GM18526 (cell line): ENCODE measurements around the gene ADAMTS2.

Experiments
- POLR2A ChIP-seq: IDR thresholded peaks from 3 replicates; pipeline ENCODE4 v1.6.1; 2011; ENCODE audit not compliant: insufficient read length; ENCODE audit errors: extremely low read depth

The ADAMTS2 gene

DNA sequence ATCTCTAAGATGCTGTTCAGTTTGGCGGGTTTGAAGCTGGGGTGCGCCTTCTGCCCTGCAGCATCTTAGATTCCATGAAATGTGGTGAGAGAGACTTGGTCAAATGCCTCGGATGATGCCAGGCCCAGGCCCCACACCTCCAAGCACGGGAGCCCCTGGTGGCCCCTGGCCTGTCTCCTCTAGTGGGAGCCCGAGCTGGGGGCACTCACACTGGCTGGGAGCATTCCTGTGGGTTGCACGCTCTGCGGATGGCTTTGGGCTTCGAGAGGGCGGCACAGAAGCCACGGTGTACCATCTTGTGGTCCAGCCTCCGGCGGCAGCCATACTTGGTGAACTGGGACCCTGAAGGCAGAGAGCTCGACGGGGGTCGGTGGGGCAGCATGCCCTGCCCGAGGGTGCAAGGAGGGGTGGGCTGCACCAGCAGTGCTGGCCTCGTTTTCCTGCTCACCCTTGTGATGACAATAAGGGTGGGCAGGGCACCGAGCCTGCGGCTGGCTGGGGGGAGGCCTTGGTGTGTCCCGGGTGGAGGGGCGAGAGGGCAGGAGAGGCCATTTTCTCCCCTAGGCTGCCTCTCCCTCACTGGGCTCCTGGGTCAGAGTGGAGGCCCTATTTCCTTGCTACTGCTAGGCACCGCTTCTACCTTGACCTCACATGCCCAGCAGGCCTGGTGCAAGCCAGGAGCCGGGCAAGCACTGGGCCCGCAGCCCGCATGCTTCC, 219.3 kb downstream of the ADAMTS2 start:
- TF ChIP-seq POLR2A: no peak

DNA sequence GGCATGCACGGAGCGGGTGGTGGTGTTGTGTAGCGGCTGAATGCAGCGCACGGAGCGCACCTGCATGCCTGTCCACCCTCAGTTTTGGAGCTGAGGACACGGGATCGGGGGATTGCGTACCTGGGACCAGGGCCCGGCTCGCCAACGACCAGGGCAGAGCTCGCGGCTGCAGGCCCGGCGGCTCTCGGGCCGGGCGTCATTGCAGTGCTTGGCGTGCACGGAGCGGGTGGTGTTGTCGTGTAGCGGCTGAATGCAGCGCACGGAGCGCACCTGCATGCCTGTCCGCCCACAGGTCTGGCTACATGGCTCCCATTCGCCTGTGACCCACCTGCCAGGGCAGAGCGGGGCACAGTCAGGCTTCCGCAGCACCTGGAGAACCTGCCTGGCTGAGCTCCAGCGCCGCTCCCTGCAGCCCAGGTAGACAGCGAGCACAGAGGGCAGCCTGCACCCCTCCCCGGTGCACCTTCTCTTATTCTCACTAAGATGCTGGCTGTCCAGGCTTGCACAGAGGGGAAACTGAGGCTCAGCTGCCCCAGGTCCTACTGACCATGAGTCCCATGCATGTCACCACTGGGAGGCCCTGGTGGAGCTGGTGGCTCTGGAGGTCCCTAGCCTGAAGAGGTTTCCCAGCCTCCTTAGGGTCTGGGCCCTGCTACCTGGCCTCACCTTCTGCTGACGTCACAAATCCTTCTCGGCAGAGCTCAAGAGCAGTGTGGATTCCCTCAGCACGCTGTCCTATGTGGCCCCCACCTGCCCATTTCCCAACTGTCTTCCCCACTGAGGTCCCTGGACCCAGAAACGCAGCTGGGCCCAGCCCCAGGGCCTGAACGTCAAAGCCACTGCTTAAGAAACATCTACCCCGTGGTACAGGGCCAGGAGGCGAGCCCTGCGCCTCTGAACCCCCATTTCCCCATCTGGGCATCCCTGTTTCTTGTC, 220.1 kb downstream of the ADAMTS2 start:
- no peak for TF ChIP-seq POLR2A

DNA sequence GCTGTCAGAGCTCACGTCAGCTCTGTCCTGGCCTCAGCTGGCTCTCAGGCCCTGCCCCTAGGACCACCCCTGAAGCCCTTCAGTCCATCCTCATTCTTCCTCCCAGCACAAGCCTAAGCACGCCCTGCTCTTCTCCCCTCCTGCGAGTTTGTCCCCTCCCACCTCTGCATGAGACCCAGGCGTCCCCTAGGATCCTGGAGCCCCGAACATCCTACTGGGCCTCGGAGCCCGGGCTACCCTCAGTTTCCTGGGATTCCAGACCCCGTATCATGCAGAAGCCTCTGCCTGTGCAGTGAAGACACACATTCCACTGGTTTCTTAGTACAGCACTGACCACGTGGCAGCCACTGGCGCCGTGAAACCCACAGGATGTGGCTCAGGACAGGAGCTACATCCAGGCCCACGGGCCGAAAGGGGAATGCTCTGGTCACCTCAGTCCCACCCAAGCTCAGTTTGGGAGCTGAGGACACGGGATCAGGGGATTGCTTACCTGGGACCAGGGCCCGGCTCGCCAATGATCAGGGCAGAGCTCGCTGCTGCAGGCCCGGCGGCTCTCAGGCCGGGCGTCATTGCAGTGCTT, 220.9 kb downstream of the ADAMTS2 start:
- no peak for TF ChIP-seq POLR2A

DNA sequence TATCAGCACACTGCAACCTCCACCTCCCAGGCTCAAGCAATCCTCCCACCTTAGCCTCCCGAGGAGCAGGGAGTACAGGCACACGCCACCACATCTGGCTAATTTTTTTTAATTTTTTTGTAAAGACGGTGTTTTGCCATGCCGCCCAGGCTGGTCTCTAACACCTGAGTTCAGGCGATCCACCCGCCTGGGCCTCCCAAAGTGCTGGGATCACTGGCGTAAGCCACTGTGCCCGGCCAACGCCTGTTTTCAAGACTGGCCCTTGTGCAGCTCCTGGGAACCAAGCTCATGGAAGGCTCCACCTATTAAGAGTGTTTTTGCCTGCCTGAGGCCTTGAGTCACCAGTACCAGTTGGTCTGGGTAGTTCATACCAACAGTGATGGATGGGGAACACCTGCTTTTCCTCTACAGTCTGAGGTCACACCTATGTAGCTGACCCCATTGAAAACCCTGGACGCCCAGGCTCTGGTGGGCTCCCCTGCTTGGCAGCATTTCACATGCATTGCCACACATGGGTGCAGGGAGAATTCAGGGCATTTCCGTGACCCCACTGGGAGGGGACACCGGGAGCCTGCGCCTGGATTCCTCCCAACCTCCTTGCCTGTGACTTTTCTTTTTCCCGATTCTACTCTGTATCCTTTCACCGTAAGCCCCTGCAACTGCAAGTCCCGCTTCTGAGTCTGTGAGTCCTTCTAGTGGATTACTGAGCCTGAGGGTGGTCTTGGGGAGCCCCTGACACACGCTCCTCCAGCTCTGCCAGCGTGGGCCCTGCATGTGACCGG, 221.6 kb downstream of the ADAMTS2 start:
- TF ChIP-seq POLR2A: no peak

DNA sequence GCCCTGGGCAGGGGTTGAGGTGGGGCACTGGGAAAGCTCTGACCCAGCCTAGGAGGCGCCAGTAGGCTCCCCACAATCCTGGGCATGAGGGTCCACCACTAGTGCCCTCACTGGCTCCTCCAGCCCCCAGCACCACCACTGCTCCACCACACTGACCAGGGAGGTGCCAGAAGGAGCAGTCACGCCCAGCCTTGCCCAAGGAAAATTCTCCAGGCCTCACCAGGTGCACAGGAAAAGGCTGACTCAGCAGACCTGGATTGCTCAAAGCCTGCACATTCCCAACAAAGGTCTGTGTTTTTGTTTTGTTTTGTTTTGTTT, 222.2 kb downstream of the ADAMTS2 start:
- no peak for TF ChIP-seq POLR2A

DNA sequence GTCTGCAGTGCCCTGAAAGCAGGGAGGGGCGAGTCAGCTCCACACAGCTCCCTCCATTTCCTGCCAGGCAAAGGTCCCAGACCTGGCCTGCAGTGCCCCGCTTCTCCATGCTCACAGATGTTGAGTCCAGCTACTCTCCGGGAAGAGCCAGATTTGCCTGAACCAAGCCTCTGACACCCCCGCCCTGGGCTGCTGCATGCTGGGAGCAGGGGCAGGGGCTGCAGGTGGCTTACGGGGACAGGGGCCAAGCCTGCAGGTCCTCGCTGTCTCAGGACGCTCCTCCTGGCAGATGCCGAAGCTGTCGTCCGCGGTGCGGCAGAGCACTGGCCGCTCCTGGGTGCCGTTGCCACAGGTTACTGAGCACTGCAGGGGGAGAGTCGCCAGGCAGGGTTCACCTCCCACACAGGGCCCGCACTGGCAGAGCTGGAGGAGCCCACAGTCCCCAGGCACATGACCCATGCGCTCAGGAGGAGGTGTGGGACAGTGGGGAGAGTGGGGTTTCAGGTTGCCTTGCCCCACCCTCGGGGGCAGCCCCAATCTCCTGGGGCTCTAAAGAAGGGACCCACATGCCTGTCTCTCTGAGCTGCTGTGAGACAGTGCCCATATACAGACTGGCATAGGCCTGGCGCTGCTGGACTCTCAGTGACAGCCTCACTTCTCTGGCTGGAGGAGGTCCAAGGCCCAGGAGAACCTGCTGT, 222.7 kb downstream of the ADAMTS2 start:
- no peak for TF ChIP-seq POLR2A

DNA sequence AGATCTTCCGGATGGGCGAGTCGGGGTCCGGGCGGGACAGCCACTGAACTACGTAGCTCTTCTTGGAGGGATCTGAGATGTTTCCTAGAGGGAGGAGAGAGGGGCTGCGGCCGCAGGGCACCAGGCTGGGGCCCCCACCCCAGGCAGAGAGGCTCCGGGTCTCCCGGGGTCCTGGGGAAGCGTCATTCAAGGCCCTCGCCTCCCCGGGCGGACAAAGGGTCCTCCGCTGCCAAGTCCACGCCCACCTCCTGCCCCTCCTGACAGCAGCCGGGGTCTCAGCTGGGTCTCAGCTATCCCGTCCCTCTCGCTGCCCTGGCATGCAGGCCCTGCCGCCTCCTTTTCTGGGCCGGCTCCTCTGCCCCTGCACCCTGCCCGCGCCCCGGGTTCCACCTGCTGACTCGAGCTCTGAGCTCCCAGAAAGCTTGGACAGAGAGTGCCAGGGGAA, 223.6 kb downstream of the ADAMTS2 start:
- TF ChIP-seq POLR2A: no peak

DNA sequence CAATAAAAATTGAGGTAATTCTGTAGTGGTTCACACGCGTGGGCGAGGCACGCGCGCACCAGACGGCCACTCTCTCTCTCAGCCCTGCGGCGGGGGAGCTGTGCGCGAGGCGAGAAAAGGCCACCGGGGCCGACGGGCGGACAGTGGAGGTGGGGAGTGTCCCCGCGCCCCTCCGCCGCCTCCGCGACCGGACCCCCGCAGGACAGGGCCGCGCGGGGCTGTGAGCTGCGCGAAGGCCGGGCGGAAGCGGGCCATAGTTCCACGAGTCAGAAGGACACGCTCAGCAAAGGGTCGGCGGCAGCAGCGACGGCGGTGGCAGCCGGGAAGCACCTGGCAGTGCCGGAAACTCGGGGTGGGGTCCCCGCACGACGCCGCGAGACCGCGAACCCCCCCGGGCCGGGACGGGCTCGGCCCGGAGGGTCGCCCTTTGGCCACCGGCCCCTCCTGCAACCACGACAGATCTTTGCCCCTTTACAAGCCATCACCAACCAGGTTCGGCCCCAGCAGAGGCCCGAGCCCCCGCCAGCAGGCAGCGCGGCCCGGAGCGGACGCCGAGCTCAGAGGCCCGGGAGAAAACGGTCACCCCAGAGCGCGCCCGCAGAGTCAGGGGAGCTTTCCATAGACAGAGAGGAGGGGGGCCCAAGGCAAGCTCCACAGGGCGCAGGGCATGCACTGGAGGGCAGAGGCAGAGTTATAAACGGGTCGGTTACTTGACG, 224.2 kb downstream of the ADAMTS2 start:
- TF ChIP-seq POLR2A: no peak

DNA sequence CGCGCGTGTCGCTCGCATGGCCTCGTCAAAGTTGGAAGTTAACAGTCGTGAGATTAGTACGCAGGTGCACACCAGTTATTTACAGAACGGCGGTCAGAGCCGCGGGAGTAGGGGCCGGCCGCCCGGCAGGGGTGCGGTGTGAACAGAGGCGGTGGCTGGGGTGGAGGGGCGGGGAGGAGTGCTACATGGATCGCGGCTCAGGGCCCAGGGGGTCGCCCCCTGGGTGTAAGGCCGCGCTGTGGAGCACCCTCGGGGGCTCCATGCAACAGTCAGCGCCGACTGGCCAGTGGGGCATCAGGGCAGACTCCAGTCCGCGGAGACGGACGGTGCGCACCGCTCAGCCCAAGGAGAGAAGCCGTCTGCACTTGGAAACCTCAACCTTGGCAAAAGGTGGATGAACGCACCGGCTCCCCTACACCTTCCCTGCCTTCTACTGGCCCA, 224.8 kb downstream of the ADAMTS2 start:
- no peak for TF ChIP-seq POLR2A

DNA sequence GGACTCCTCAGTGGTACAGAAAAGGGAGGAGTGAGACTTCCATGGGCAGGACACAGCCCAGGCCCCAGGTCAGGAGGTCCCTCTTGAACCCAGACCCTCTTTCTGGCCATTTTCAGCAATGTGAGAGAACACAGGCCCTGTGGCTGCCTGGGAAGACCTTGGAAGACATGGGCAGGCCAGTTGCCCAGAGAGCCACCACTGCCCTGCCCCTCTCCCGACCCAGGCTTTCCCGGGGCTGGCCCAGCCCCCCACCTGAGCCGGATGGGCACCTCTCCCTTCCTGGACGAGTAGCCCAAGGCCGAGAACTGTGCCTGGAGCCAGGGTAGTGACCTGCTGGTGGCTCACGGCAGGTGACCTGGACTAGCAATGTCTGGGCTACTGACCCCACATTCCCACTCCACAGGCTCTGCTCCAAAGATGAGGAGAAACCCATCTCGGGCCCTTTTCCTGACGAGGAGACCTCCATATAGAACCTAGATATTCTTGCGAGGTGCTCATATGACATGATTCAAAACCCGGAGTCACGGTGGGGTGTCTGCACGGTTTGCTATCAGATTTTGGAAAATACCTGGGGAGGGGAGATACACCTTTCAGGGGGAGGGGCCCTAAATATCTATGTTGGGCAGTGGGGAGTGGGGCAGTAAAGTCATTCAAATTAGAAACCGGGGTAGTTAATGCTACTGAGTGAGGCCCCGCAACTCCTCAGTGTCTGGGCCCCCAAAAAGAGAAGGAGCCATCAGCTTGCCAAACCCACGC, 225.7 kb downstream of the ADAMTS2 start:
- no peak for TF ChIP-seq POLR2A

DNA sequence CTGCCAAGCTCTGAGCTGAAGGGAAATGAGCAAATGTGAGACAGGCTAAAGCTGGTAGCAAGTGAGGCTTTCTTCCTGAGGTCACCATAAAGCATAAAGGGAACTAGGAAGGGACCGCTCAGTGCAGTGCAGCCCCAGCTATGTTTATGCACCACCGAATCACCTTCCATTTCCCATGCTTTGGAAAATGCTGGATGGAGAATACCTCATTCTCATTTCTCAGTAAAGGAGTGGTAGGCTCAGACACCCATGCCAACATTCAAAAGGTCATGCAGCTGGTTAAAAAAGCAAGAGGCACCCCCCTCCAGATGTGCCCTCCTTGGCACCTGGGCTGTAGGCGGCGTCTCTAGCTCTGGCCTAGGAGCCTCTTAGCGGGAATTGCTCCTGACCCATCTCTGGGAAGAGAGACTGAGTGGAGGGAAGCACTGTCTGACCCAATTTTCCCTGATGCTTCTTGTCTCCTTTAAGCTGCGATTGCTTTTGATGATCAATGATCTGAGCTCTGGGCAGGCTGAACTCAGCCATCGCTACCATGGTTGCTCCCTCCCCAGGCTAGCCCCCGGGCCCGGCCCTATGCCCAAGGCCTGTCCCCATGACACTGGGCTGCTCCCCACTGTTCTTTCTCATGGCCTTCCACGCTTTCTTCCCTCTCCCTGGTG, 226.4 kb downstream of the ADAMTS2 start:
- TF ChIP-seq POLR2A: no peak

DNA sequence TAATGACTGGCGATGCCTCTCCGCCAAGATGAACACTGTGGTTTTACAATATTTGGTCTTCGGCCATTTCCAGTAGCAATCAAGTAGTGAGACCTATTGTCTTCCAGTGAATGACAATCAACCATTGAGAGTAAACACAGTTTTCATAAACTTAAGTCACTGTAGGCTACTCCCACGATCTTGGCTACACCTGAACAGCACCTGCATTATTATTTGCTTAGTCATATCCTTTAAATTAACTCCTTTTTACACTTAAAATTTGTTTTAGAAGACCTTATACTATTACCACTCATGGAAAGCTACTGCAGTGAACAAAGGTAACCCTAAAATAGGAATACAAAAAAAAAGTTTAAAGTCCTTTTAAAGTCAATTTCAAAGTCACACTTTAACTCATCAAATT, 226.9 kb downstream of the ADAMTS2 start:
- TF ChIP-seq POLR2A: no peak
